HepG2 (cell line): Measurements from ENCODE around the gene ZFP37. TPM values are rescaled to one million over a fixed set of nuclear protein-coding genes. Genes with fewer than 3 reads are reported as not detected.

Experiments
- DMAP1 ChIP-seq: IDR thresholded peaks from 2 replicates; pipeline ENCODE4 v1.6.1; 2016
- GATAD1 ChIP-seq: IDR thresholded peaks from 2 replicates; pipeline ENCODE4 v1.6.1; 2016; ENCODE audit warnings: missing genetic modification reagents, missing compliant biosample characterization
- HMG20B ChIP-seq: conservative IDR thresholded peaks from 2 replicates; pipeline ENCODE4 v1.6.1; 2016; ENCODE audit warnings: missing genetic modification reagents, missing compliant biosample characterization
- HNRNPH1 ChIP-seq: fragments of 200-400 bp; formaldehyde crosslinking; optimal IDR thresholded peaks from 2 replicates; pipeline ENCODE3; 2017; ENCODE audit warnings: mild to moderate bottlenecking, low read depth, low read length
- MAFF ChIP-seq: IDR thresholded peaks from 2 replicates; pipeline ENCODE4 v1.6.1; 2011; ENCODE audit warnings: low read depth, low read length, improper control_type of control experiment
- NKX3-1 ChIP-seq: sonication (generic); formaldehyde crosslinking; IDR thresholded peaks from 2 replicates; pipeline ENCODE4 v1.5.0; 2020; ENCODE audit warnings: missing genetic modification reagents
- SKI ChIP-seq: fragments of 450-650 bp; IDR thresholded peaks from one replicate; pipeline ENCODE4 v1.6.1; 2018; ENCODE audit warnings: mild to moderate bottlenecking; ENCODE audit not compliant: partially characterized antibody
- SNAPC4 ChIP-seq: sonication (generic); formaldehyde crosslinking; IDR thresholded peaks from 2 replicates; pipeline ENCODE4 v1.4.0; 2020; ENCODE audit warnings: mild to moderate bottlenecking, missing genetic modification reagents
- TCF12 ChIP-seq, 2 experiments: fragments of 450-650 bp in 1 of 2; sonication (generic) in 1 of 2; formaldehyde crosslinking in 1 of 2; IDR thresholded peaks; 2 replicates each; pipeline versions ENCODE4 v1.6.1 to v1.8.0; 2017 to 2022; ENCODE audit warnings: antibody characterized with exemption in 1 of 2, mild to moderate bottlenecking in 1 of 2, missing genetic modification reagents in 1 of 2, moderate library complexity in 1 of 2
- ZBTB14 ChIP-seq: sonication (generic); formaldehyde crosslinking; IDR thresholded peaks from 2 replicates; pipeline ENCODE4 v1.4.0; 2020; ENCODE audit warnings: missing genetic modification reagents
- ZFP90 ChIP-seq: sonication (generic); formaldehyde crosslinking; IDR thresholded peaks from 2 replicates; pipeline ENCODE4 v1.8.0; 2022; ENCODE audit warnings: missing genetic modification reagents, mild to moderate bottlenecking, inconsistent platforms, borderline replicate concordance
- ZNF580 ChIP-seq: IDR thresholded peaks from 2 replicates; pipeline ENCODE4 v1.6.1; 2016; ENCODE audit warnings: low read depth, borderline replicate concordance
- ZNF724P ChIP-seq: sonication (generic); formaldehyde crosslinking; IDR thresholded peaks from 2 replicates; pipeline ENCODE4 v1.8.0; 2022; ENCODE audit warnings: missing genetic modification reagents, borderline replicate concordance
- ZNF761 ChIP-seq: sonication (generic); formaldehyde crosslinking; conservative IDR thresholded peaks from 2 replicates; pipeline ENCODE4 v1.4.0; 2020; ENCODE audit warnings: mild to moderate bottlenecking, missing genetic modification reagents
- ZNF792 ChIP-seq: IDR thresholded peaks from 2 replicates; pipeline ENCODE4 v1.6.1; 2016
- polyA plus RNA-seq, 8 experiments: library from polyadenylated mRNA; depleted of rRNA in 3 of 8; stranded (reverse) in 7 of 8; unstranded in 1 of 8; fragments of >200 nt; fragmentation: Illumina TruSeq in 4 of 8; extraction: Trizol in 4 of 8; gene quantifications; 2 replicates each; pipeline versions ENCODE4 v1.2.1 to v1.2.3, GENCODE V29; 2011 to 2016; ENCODE audit warnings: low read depth in 4 of 8, missing spikeins in 1 of 8, mixed read lengths in 1 of 8; ENCODE audit not compliant: insufficient read depth in 1 of 8
- total RNA-seq, 5 experiments: library from RNA; depleted of rRNA; stranded (reverse); fragments of >200 nt; fragmentation: Illumina TruSeq; extraction: Trizol; gene quantifications; 2 replicates each; pipeline ENCODE4 v1.2.3, GENCODE V29; 2016; ENCODE audit warnings: low read depth in 1 of 5
- TF ChIP-seq, protein P1 (sequence below): sonication (generic); formaldehyde crosslinking; IDR thresholded peaks from 2 replicates; pipeline ENCODE4 v1.4.0; 2020; ENCODE audit warnings: missing genetic modification reagents
- TF ChIP-seq, protein P2 (sequence below): sonication (generic); formaldehyde crosslinking; IDR thresholded peaks from 2 replicates; pipeline ENCODE4 v1.8.1; 2023; ENCODE audit warnings: mild to moderate bottlenecking, missing genetic modification reagents

Gene ZFP37
- total and polyA plus RNA-seq, 2 of the 13 experiments (the other 11 are each of a cell fraction or from before 2014, with no cell fraction given): 1.1 to 3.7 TPM

- TF ChIP-seq, protein P1, sequence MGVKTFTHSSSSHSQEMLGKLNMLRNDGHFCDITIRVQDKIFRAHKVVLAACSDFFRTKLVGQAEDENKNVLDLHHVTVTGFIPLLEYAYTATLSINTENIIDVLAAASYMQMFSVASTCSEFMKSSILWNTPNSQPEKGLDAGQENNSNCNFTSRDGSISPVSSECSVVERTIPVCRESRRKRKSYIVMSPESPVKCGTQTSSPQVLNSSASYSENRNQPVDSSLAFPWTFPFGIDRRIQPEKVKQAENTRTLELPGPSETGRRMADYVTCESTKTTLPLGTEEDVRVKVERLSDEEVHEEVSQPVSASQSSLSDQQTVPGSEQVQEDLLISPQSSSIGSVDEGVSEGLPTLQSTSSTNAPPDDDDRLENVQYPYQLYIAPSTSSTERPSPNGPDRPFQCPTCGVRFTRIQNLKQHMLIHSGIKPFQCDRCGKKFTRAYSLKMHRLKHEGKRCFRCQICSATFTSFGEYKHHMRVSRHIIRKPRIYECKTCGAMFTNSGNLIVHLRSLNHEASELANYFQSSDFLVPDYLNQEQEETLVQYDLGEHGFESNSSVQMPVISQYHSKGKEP (CRISPR knock-in tag): no peak
- TF ChIP-seq MAFF (no peak), GATAD1 (CRISPR knock-in tag) (peak; percentile 78; the same call in 1 of the 2 replicates), SNAPC4 (no peak), NKX3-1 (CRISPR knock-in tag) (no peak), HNRNPH1 (no peak), ZNF580 (CRISPR knock-in tag) (peak; percentile 84; the same call in 1 of the 2 replicates), ZNF724P (no peak; the same call in 1 of the 2 replicates), SKI (no peak), ZNF792 (CRISPR knock-in tag) (peak; percentile 15; the same call in 1 of the 2 replicates), ZNF761 (CRISPR knock-in tag) (0 out of 2 replicates have a peak, but pooled peaks have one; percentile 53), TCF12 (IDR thresholded peaks at IDR 0.05) (no peak), TCF12 (CRISPR knock-in tag; IDR thresholded peaks at IDR 0.05) (no peak), ZBTB14 (CRISPR knock-in tag) (no peak), ZFP90 (no peak), HMG20B (no peak), DMAP1 (no peak)
- TF ChIP-seq, protein P2, sequence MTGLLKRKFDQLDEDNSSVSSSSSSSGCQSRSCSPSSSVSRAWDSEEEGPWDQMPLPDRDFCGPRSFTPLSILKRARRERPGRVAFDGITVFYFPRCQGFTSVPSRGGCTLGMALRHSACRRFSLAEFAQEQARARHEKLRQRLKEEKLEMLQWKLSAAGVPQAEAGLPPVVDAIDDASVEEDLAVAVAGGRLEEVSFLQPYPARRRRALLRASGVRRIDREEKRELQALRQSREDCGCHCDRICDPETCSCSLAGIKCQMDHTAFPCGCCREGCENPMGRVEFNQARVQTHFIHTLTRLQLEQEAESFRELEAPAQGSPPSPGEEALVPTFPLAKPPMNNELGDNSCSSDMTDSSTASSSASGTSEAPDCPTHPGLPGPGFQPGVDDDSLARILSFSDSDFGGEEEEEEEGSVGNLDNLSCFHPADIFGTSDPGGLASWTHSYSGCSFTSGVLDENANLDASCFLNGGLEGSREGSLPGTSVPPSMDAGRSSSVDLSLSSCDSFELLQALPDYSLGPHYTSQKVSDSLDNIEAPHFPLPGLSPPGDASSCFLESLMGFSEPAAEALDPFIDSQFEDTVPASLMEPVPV (CRISPR knock-in tag): no peak; the same call in 1 of the 2 replicates
Measured at GRCh38 chr9:113056191-113057106, at the start of gene ZFP37 (continued).
